Caco-2 (cell line): Measurements from ENCODE around the gene KIAA0930. TPM values are rescaled to one million over a fixed set of nuclear protein-coding genes. Genes with fewer than 3 reads are reported as not detected.
A peak's percentile ranks its signal among the peaks of the same experiment; 100 is the strongest.
"Not testable (repeated sequence)": the region's sequence is repeated elsewhere in the genome, so short reads cannot be mapped to it uniquely, and the experiment has no call there.

Experiments
- BruUV-seq: library from RNA; stranded (reverse); fragments of 400-500 nt; replicated peaks from 2 replicates; lab custom pipeline; 2021; lab: Mats Ljungman, UMichigan
- CTCF ChIA-PET: fragments of 300-600 bp; sonication (Branson Sonifier 250); formaldehyde crosslinking; loops from one replicate; lab custom pipeline; 2022; ENCODE audit warnings: antibody characterized with exemption; lab: Charles Lee
- POLR2A ChIA-PET: fragments of 300-600 bp; sonication (Branson Sonifier 250); formaldehyde crosslinking; loops from one replicate; lab custom pipeline; 2022; ENCODE audit warnings: antibody characterized with exemption; lab: Charles Lee
- DNase-seq, 2 experiments: peaks; one replicate each; pipeline versions ENCODE4 v3.0.0 to v3.0.0-alpha.2; 2020 to 2022
- H3K27me3 ChIP-seq: replicated peaks from 2 replicates; pipeline ENCODE4 v1.6.0; 2011; ENCODE audit warnings: low read length; ENCODE audit not compliant: control insufficient read depth, insufficient read depth
- H3K36me3 ChIP-seq: 2 replicates; pipeline ENCODE4 v1.5.1; 2011; ENCODE audit warnings: low read length; ENCODE audit not compliant: control insufficient read depth, insufficient read depth
- H3K4me1 ChIP-seq: fragments of 250-450 bp; sonication (Bioruptor Pico); 2 replicates; pipeline ENCODE4 v1.5.1; 2020; ENCODE audit warnings: mild to moderate bottlenecking
- H3K4me3 ChIP-seq: 2 replicates; pipeline ENCODE4 v1.5.1; 2011; ENCODE audit warnings: low read depth, mild to moderate bottlenecking, control low read depth, low read length
- H3K9me3 ChIP-seq: fragments of 250-450 bp; sonication (Bioruptor Pico); 2 replicates; pipeline ENCODE4 v1.5.1; 2020; ENCODE audit warnings: mild to moderate bottlenecking, moderate library complexity
- H3K27ac Mint-ChIP-seq: one replicate; pipeline ENCODE4 v1.8.0; 2022; ENCODE audit warnings: mixed read lengths; ENCODE audit not compliant: unreplicated experiment
- H3K27me3 Mint-ChIP-seq: one replicate; pipeline ENCODE4 v1.8.0; 2022; ENCODE audit warnings: mixed read lengths; ENCODE audit not compliant: insufficient read depth, unreplicated experiment
- H3K36me3 Mint-ChIP-seq: one replicate; pipeline ENCODE4 v1.8.0; 2022; ENCODE audit warnings: mild to moderate bottlenecking, mixed read lengths; ENCODE audit not compliant: insufficient read depth, unreplicated experiment
- H3K4me1 Mint-ChIP-seq: one replicate; pipeline ENCODE4 v1.8.0; 2022; ENCODE audit warnings: low read depth, mixed read lengths; ENCODE audit not compliant: unreplicated experiment
- H3K4me3 Mint-ChIP-seq: one replicate; pipeline ENCODE4 v1.8.0; 2022; ENCODE audit warnings: mild to moderate bottlenecking, moderate library complexity, mixed read lengths; ENCODE audit not compliant: unreplicated experiment
- H3K9me3 Mint-ChIP-seq: one replicate; pipeline ENCODE4 v1.8.0; 2022; ENCODE audit warnings: mixed read lengths; ENCODE audit not compliant: unreplicated experiment
- CTCF ChIP-seq, 2 experiments: fragments of 200-600 bp in 1 of 2; IDR thresholded peaks; 1 replicate in 1 of 2; 2 replicates in 1 of 2; pipeline versions ENCODE4 v1.5.1 to v1.8.0; 2011 to 2022; ENCODE audit warnings: antibody characterized with exemption in 1 of 2, control low read depth in 1 of 2, inconsistent platforms in 1 of 2, low read depth in 1 of 2, low read length in 1 of 2, mild to moderate bottlenecking in 1 of 2, moderate library complexity in 1 of 2; ENCODE audit not compliant: insufficient read depth in 1 of 2, severe bottlenecking in 1 of 2, unreplicated experiment in 1 of 2
- intact Hi-C: fragments of 100-400 bp; cut with micrococcal nuclease; formaldehyde crosslinking; loops from one replicate; pipeline ENCODE4 v1.10.0; 2022; ENCODE audit not compliant: unreplicated experiment
- total RNA-seq: library from RNA; stranded (reverse); gene quantifications from 2 replicates; pipeline ENCODE4 v1.2.3, GENCODE V29; 2022

Gene KIAA0930
- total RNA-seq, 1 experiment from 2014 or later: 34.7 TPM

DNA sequence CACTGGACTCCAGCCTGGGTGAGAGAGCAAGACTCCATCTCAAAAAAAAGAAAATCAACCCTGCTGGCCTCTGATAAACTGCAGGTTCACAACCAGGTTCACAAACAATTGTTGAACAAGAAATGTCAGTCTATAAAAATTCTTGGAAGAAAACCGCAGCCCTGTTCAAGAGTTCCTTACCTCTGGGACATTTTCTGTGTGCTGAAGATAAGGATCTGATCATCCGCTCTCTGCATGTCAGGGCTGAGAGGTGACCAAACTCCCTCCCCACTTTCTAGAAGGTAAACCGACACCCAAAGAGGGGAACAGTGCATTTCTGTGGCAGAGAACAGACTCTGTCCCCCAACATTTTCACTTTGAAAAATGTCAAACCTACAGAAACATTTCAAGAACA lies 39.9 kb upstream of the KIAA0930 start:
- Mint-ChIP-seq H3K27me3 (no peaks in the 10 kb centered on the region), H3K36me3 (no peaks in the 10 kb centered on the region), H3K4me1 (peaks cover 37% of the 10 kb centered on the region), H3K9me3 (no peaks in the 10 kb centered on the region), H3K4me3 (peak overlapping the region; percentile 35), H3K27ac (peak overlapping the region; percentile 70)
- no peaks in the 10 kb centered on the region for H3K36me3 ChIP-seq
- intact Hi-C loops: no loop called here
- BruUV-seq: no TSS peak
- no peaks in the 10 kb centered on the region for H3K27me3 ChIP-seq
- no peak overlapping the region for H3K4me3 ChIP-seq
- POLR2A ChIA-PET: interaction anchor here (1.0 kb wide), 1 partner anchor 36 kb away, joined by 4 read pairs; no protein-coding TSS in a partner anchor
- peaks cover 75% of the 10 kb centered on the region for H3K4me1 ChIP-seq
- TF ChIP-seq CTCF (IDR thresholded peaks at IDR 0.05; ENCODE audit: insufficient read depth in 1 of 2, low read depth in 1 of 2, low read length in 1 of 2, severe bottlenecking in 1 of 2, unreplicated experiment in 1 of 2): peak in 1 of 2 experiments; percentile 2
- peak; percentile 58 to 60 for DNase-seq
- no peaks in the 10 kb centered on the region for H3K9me3 ChIP-seq
- CTCF ChIA-PET: no interaction called here

GRCh38 chr22:45278125-45278524 lies 37.4 kb upstream of the KIAA0930 start:
- no peak for TF ChIP-seq CTCF (IDR thresholded peaks at IDR 0.05; ENCODE audit: insufficient read depth in 1 of 2, low read depth in 1 of 2, low read length in 1 of 2, severe bottlenecking in 1 of 2, unreplicated experiment in 1 of 2)
- Mint-ChIP-seq H3K4me1 (peaks cover 49% of the 10 kb centered on the region), H3K4me3 (no peak overlapping the region), H3K9me3 (no peaks in the 10 kb centered on the region), H3K36me3 (no peaks in the 10 kb centered on the region), H3K27ac (peak overlapping the region; percentile 87), H3K27me3 (no peaks in the 10 kb centered on the region)
- Histone ChIP-seq H3K9me3 (no peaks in the 10 kb centered on the region), H3K4me3 (no peak overlapping the region), H3K27me3 (no peaks in the 10 kb centered on the region), H3K36me3 (no peaks in the 10 kb centered on the region), H3K4me1 (peaks cover 86% of the 10 kb centered on the region)
- CTCF ChIA-PET: no interaction called here
- no TSS peak for BruUV-seq
- POLR2A ChIA-PET: no interaction called here
- DNase-seq: no peak
- intact Hi-C loops: no loop called here

- H3K36me3 Mint-ChIP-seq, CTCF ChIA-PET, H3K4me3 Mint-ChIP-seq, H3K9me3 ChIP-seq, BruUV-seq, H3K36me3 ChIP-seq, DNase-seq, intact Hi-C loops, H3K9me3 Mint-ChIP-seq, H3K27me3 Mint-ChIP-seq, H3K4me3 ChIP-seq, POLR2A ChIA-PET, H3K27me3 ChIP-seq: not testable (repeated sequence)
- Mint-ChIP-seq H3K4me1 (peaks cover 49% of the 10 kb centered on the region), H3K27ac (peak overlapping the region; percentile 87)
- peaks cover 88% of the 10 kb centered on the region for H3K4me1 ChIP-seq
Measured at GRCh38 chr22:45277720-45278119, 37.0 kb upstream of the KIAA0930 start.
